ENCODE data around the gene RNF215.
A peak's percentile ranks its signal among the peaks of the same experiment; 100 is the strongest.
"Not testable (repeated sequence)": the region's sequence is repeated elsewhere in the genome, so short reads cannot be mapped to it uniquely, and the experiment has no call there.

The RNF215 gene

GRCh38 chr22:30361916-30362650 lies 25.1 kb downstream of the RNF215 start:
- DNase-seq (ENCODE audit: low read depth): no peak

- DNase-seq (ENCODE audit: low read depth): no peak
Measured at GRCh38 chr22:30358541-30358940, 28.7 kb downstream of the RNF215 start.

DNA sequence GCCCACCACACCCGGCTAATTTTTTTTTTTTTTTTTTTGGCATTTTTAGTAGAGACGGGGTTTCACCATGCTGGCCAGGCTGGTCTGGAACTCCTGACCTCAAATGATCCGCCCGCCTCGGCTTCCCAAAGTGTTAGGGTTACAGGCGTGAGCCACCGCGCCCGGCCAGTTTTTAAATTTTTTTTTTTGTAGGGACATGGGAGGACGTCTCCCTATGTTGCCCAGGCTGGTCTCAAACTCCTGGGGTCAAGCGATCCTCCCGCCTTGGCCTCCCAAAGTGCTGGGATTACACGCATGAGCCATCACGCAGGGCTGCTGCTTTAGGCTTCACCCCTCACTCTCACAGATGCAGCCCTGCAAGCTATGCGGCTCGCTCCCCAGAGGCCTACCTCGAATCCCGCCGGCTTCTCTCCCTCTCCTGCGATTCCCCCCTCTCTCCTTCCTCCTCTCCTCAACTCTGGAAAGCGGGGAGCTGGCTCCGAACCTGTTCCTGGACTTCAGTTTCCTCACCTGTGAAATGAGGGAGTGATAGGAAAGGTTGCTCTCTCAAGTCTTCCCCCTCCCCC lies 29.5 kb downstream of the RNF215 start:
- DNase-seq (ENCODE audit: low read depth): no peak

DNA sequence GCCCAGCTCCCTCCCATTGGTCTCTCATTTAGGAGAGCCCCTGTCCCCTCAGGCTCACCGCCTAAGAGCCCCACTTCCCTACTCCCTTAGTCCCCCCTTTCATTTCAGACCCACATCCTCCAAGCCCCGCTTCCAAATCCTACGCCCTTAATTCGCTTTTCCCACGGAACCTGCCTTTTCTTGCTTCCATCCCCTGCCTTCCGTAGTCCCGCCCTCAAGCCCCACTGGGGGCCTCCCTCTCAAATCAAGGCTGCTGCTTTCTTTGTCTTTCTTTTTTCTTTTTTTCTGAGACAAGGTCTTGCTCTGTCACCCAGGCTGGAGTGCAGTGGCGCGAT lies 30.0 kb downstream of the RNF215 start:
- no peak for DNase-seq (ENCODE audit: low read depth)

DNA sequence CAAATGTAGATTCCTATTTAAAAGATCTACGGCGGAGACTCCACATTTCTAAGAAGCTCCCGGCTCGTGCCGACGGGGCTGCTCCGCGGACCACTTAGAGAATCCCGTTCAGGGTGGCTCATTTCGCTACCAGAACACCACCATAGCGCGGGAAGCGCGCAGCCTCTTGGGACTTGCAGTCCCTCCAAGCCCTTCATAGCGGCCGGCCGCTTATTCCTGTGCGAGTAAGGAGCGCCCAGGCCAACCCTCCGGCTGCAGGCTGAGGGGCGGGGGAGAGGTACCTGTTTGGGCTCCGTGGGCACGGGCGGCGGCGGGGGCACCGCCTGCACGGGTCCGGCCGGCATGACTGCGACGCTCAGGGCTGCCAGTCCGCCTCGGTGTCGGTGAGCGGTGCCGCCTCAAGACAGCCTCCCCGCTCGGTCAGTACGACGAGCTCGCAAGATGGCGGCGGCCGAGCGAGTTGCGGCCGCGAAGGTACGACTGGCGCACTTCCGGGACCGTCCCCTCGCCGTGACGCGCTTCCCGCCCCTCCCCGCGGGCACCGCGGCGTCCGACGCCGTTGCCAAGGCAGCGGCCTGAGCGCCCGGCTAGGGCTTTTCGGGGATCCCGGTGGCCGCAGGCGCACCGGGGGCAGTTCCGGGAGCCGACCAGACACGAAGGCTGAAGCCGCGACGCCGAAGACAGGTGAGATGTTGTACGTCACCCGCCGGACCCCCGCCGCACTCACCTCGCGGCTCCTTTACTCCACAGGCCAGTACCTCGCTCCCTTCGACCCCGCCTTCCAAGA lies 30.6 kb downstream of the RNF215 start, which contains the start of the genes CCDC157 and SF3A1:
CCDC157 (plus strand) TSS at position 559 of the 787 bp plus-strand sequence. CDS start 8,994 bp downstream, outside the sequence.
SF3A1 (minus strand) TSS at position 446 of the 787 bp plus-strand sequence; CDS start at position 344, 102 bp downstream.
- DNase-seq (ENCODE audit: low read depth): peak; percentile 80

GRCh38 chr22:30354644-30355043 lies 32.6 kb downstream of the RNF215 start:
- DNase-seq (ENCODE audit: low read depth): no peak

GRCh38 chr22:30351226-30351625 lies 36.0 kb downstream of the RNF215 start:
- no peak for DNase-seq (ENCODE audit: low read depth)

- no peak for DNase-seq (ENCODE audit: low read depth)
Measured at GRCh38 chr22:30348809-30349208, 38.4 kb downstream of the RNF215 start.

DNA sequence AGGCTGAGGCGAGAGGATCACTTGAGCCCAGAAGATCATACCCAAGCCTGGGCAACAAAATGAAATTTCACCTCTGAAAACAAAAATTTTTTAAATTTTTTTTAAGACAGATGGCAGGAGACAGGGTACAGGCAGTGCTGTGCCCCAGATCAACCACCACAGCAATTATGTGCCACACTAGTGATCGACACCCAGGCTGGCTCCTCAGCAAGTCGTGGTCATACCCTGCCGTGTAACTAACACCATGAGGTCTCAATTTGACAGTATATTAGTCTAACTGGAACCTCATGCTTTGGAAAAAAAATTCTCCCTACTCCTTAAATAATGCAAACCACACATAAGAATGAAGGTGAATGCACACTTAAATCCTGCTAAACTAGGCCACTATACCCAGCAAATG lies 38.8 kb downstream of the RNF215 start:
- DNase-seq (ENCODE audit: low read depth): no peak

GRCh38 chr22:30347255-30347892 lies 39.8 kb downstream of the RNF215 start:
- no peak for DNase-seq (ENCODE audit: low read depth)

GRCh38 chr22:30344447-30345200 lies 42.6 kb downstream of the RNF215 start:
- DNase-seq (ENCODE audit: low read depth): no peak

GRCh38 chr22:30340911-30341685 lies 46.1 kb downstream of the RNF215 start:
- DNase-seq (ENCODE audit: low read depth): no peak

- no peak for DNase-seq (ENCODE audit: low read depth)
Measured at GRCh38 chr22:30338802-30339201, 48.4 kb downstream of the RNF215 start.

DNA sequence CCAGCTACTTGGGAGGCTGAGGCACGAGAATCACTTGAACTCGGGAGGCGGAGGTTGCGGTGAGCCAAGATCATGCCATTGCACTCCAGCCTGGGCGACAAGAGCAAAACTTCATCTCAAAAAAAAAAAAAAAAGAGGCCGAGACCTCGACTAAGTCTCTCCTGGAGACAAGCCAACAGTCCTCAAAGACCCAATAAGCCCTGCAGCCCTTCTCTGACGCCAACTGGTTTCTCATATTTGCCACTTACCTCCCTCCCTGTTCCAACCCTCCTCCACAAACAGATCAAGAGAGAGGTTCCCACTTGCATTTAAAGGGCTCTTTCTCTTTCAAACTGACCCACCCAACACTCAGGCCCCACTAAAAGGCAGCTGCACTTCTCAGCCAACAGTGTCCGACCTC lies 48.9 kb downstream of the RNF215 start:
- not testable (repeated sequence) for DNase-seq (ENCODE audit: low read depth)

GRCh38 chr22:30337461-30337778 lies 49.8 kb downstream of the RNF215 start:
- no peak for DNase-seq (ENCODE audit: low read depth)

DNA sequence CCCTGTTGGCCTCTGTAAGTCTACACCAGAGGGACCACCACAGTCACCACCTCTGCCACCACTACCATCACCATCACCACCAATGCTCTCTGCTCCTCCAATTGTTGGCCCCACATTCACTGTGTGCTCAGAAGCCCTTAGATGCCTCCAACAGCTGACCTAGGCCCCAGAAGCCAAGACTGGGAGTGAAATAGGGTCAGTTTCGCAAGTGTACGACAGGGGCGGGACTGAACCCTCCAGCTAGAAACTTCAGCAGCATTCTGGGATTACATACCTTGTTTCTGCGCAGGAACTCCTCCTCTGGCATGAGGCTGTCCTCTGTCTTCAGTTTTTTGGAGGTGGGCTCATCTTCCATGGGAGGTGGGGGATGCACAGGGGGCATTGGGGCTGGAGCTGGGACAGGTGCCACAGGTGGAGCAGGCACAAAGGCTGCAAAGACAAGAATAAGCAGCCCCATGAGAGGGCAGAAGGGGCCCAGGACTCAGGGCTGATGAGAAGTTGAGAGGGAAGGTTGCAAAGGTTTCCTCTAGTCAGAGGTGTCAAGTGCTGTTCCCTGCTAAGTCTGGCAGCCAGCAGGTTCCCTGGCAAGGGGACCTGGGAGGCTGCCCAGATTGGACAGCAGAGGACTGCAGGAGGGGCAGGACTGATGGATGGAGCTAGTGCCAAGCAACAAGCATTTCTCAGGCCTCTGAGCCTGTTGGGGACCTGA lies 50.3 kb downstream of the RNF215 start:
- DNase-seq (ENCODE audit: low read depth): no peak

DNA sequence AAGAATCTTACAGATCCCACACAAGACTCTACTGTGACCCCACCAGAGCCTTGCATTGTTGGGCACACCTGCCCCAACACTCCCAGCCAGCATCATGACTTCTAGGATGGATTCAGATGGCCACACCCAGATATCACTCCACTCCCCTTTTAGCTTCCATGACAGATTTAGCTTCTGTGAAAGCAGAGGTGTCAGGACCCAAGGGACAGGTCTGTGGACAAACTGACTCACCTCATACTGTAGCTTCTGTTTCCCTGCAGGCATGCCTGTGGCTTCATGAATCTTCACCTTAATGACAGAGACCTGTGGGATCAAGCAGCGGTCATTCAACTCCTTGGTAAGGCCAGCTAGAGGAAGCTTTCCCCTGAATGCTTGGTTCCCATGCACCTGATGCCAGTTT lies 52.0 kb downstream of the RNF215 start:
- DNase-seq (ENCODE audit: low read depth): no peak

GRCh38 chr22:30334646-30335045 lies 52.6 kb downstream of the RNF215 start:
- no peak for DNase-seq (ENCODE audit: low read depth)

GRCh38 chr22:30333707-30334087 lies 53.5 kb downstream of the RNF215 start:
- no peak for DNase-seq (ENCODE audit: low read depth)

DNA sequence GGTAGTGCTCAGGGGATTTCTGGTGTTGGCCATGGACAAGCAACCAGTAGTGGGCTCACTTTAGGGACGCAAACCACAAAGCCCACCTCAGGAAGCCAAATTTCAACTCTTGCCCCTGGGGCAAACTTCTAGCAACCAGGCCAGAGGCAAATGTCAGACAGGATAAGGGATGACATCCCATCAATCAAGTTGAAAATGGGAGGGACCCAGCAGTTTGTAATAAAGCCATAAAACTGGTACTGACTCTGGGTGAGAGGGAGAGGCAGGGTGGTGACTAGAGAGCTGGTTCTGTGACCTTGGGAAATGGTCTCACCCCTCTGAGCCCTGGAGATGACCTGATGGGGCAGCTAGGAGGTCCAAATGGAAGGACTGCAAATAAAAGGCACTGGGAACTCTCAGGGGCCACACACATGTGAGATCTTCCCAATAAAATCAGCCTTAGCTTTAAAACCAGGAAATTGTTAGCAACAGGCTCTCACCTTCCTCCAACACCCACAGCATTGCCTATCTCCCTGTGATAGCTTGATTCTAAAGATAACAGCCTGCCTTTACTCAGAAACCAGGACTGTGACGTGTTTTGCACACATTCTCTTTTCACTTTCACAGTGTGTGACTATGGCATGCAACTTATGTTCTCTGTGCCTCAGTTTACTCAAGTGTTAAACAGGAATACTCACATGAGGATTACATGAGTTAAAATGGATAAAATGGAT lies 54.1 kb downstream of the RNF215 start:
- no peak for DNase-seq (ENCODE audit: low read depth)

All from stimulated activated CD8-positive, alpha-beta memory T cell treated with anti-CD3 and anti-CD28 coated beads, Interleukin-12 subunit alpha, Interleukin-12 subunit beta, amount 100 ng/mL, for 4 hours (primary cell).